ENCODE data around the gene TNS4. TPM values are rescaled to one million over a fixed set of nuclear protein-coding genes. Genes with fewer than 3 reads are reported as not detected.

The TNS4 gene
- total RNA-seq, 1 experiment from 2014 or later: 0.59 TPM

DNA sequence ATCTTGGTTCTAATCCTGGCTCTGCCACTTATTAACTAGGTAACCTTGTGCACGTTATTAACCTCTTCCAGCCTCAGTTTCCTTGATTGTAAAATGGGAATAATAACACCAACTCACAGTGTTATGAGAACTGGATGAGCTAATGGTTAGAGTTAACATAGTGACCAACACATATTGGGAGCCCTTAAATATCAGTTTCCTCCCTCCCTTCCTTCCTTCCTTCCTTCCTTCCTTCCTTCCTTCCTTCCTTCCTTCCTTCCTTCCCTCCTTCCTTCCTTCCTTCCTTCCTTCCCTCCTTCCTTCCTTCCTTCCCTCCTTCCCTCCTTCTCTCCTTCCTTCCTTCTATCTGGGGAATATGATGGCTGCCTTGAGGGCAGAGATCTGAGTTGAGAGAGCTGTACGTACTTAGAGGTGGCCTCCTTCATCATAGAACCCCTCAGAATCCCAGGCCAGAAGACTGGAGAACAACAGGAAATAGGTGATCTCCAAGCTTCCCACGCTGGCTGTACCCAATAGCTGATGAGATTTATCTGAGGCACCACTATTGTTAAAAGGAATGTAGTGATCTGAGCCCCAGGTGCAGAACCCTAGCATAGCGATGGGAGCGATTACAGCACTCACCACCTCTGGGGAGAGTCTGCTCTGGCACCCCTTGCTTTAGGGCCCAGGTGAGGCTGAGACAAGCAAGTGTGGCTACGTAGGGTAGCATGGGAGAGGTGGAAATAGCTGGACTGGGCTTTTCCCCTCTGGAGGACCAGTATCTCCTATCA, 37.7 kb upstream of the TNS4 start:
- H4K5ac ChIP-seq (ENCODE audit: insufficient read length, low read depth, low read length): no peak overlapping the region
- H3K18ac ChIP-seq (ENCODE audit: insufficient read length, low read depth, low read length): no peak overlapping the region
- Mint-ChIP-seq H3K9me3 (no peaks in the 10 kb centered on the region), H3K4me1 (peaks cover 14 to 24% of the 10 kb centered on the region in 2 experiments), H3K27ac (no peak overlapping the region), H3K27me3 (ENCODE audit: low read depth) (peaks cover 3% of the 10 kb centered on the region; the same call in 1 of the 2 replicates), H3K36me3 (ENCODE audit: insufficient read depth in 1 of 3, low read depth in 3 of 3) (no peaks in the 10 kb centered on the region), H3K4me3 (no peak overlapping the region)
- H2BK15ac ChIP-seq (ENCODE audit: low read depth, low read length): no peak overlapping the region
- no peak overlapping the region for H3K4me2 ChIP-seq (ENCODE audit: insufficient read depth, insufficient read length, low read length)
- no peaks in the 10 kb centered on the region for H3K79me1 ChIP-seq (ENCODE audit: insufficient read depth, low read depth, low read length, poor library complexity, severe bottlenecking)
- H3T11ph ChIP-seq (ENCODE audit: low read length): no peak overlapping the region
- no peak for TF ChIP-seq CTCF (conservative IDR thresholded peaks at IDR 0.05)
- no peak overlapping the region for H4K91ac ChIP-seq (ENCODE audit: insufficient read length, low read depth, low read length)
- WGBS (ENCODE audit: extremely low coverage, insufficient read length, low lambda C conversion rate): no CpG with 5 or more reads among the region's 6 CpGs
- H3K56ac ChIP-seq (ENCODE audit: insufficient read length, low read depth, low read length): no peak overlapping the region
- no peak overlapping the region for H4K8ac ChIP-seq (replicated peaks; ENCODE audit: insufficient read length, low read depth, low read length)
- no peak overlapping the region for H2AK5ac ChIP-seq (ENCODE audit: insufficient read length, low read length)
- no peaks in the 10 kb centered on the region for H3K79me2 ChIP-seq (ENCODE audit: insufficient read depth, low read length)
- no peaks in the 10 kb centered on the region; the same call in 1 of the 2 replicates for H3K4me1 ChIP-seq (ENCODE audit: insufficient read depth, low read length)
- H2BK12ac ChIP-seq (ENCODE audit: insufficient read length, low read depth, low read length): no peak overlapping the region
- H3K27ac ChIP-seq (ENCODE audit: insufficient read length, low read depth, low read length): no peak overlapping the region
- H2BK20ac ChIP-seq (ENCODE audit: low read depth, low read length, poor library complexity, severe bottlenecking): no peak overlapping the region
- no peaks in the 10 kb centered on the region for H3K9me3 ChIP-seq (ENCODE audit: control insufficient read depth, low read depth, low read length)
- no peak overlapping the region for H3K14ac ChIP-seq (ENCODE audit: insufficient read depth, low read length)
- H3K9ac ChIP-seq (ENCODE audit: extremely low read depth, insufficient read length, low read length): no peak overlapping the region
- H3K23me2 ChIP-seq (ENCODE audit: insufficient read length, low read depth, low read length, poor library complexity, severe bottlenecking): no peaks in the 10 kb centered on the region
- no peaks in the 10 kb centered on the region for H3K27me3 ChIP-seq (ENCODE audit: insufficient read depth, low read length)
- no peaks in the 10 kb centered on the region for H4K20me1 ChIP-seq (ENCODE audit: control insufficient read depth, insufficient read depth, insufficient read length)
- DNase-seq: no peak
- no peak overlapping the region for H3K4ac ChIP-seq (ENCODE audit: low read depth, low read length)
- no peak overlapping the region for H2BK120ac ChIP-seq (ENCODE audit: low read depth, low read length, poor library complexity, severe bottlenecking)
- no peak overlapping the region for H2BK5ac ChIP-seq (ENCODE audit: insufficient read length, low read length)
- no peak overlapping the region for H3K23ac ChIP-seq (ENCODE audit: insufficient read length, low read depth, low read length)
- no peak overlapping the region for H2AFZ ChIP-seq (ENCODE audit: low read length)
